ENCODE data around the gene CSPG4. TPM values are rescaled to one million over a fixed set of nuclear protein-coding genes. Genes with fewer than 3 reads are reported as not detected.
"Not testable (repeated sequence)": the region's sequence is repeated elsewhere in the genome, so short reads cannot be mapped to it uniquely, and the experiment has no call there.

The CSPG4 gene
- total RNA-seq, 1 donor from 2014 or later, result 9.1 TPM

GRCh38 chr15:75714195-75714594 is 1.5 kb upstream of the CSPG4 start:
- H3K4me1 ChIP-seq, result peaks cover 25% of the 10 kb centered on the region
- H3K36me3 ChIP-seq, result no peaks in the 10 kb centered on the region
- no peaks in the 10 kb centered on the region for H3K9me3 ChIP-seq (replicated peaks)
- no peak overlapping the region for H3K27ac ChIP-seq (replicated peaks)
- peaks cover 8% of the 10 kb centered on the region for H3K27me3 ChIP-seq (ENCODE audit: low read depth)
- intact Hi-C loops (cut with micrococcal nuclease), result no loop called here
- DNase-seq, result no peak
- no peak overlapping the region for H3K4me3 ChIP-seq
- TF ChIP-seq CTCF (IDR thresholded peaks at IDR 0.05; ENCODE audit: borderline replicate concordance), result no peak

- Histone ChIP-seq H3K27me3 (ENCODE audit: low read depth) (peaks cover 8% of the 10 kb centered on the region), H3K4me1 (peaks cover 33% of the 10 kb centered on the region), H3K4me3 (peak overlapping the region; percentile 66), H3K27ac (replicated peaks) (peak overlapping the region; percentile 74), H3K9me3 (replicated peaks) (no peaks in the 10 kb centered on the region), H3K36me3 (no peaks in the 10 kb centered on the region)
- intact Hi-C loops (cut with micrococcal nuclease), result no loop called here
- no peak for TF ChIP-seq CTCF (IDR thresholded peaks at IDR 0.05; ENCODE audit: borderline replicate concordance)
- no peak for DNase-seq
These were observed 769 bp upstream of the CSPG4 start for GRCh38 chr15:75713338-75713895.

- peak overlapping the region; percentile 30 for H3K27ac ChIP-seq (replicated peaks)
- H3K27me3 ChIP-seq (ENCODE audit: low read depth); H3K9me3 ChIP-seq (replicated peaks); intact Hi-C loops (cut with micrococcal nuclease); H3K36me3 ChIP-seq; DNase-seq: not testable (repeated sequence)
- peak overlapping the region; percentile 66 for H3K4me3 ChIP-seq
- peaks cover 44% of the 10 kb centered on the region for H3K4me1 ChIP-seq
These were observed 1.2 kb downstream of the CSPG4 start for GRCh38 chr15:75711495-75711894.

GRCh38 chr15:75710874-75711273 is 1.8 kb downstream of the CSPG4 start:
- intact Hi-C loops (cut with micrococcal nuclease); H3K27me3 ChIP-seq (ENCODE audit: low read depth); H3K9me3 ChIP-seq (replicated peaks); DNase-seq; H3K27ac ChIP-seq (replicated peaks); H3K36me3 ChIP-seq: not testable (repeated sequence)
- Histone ChIP-seq H3K4me3 (peak overlapping the region; percentile 44), H3K4me1 (peaks cover 48% of the 10 kb centered on the region)

GRCh38 chr15:75709458-75709857 is 3.2 kb downstream of the CSPG4 start:
- peak overlapping the region; percentile 81 for H3K27ac ChIP-seq (replicated peaks)
- H3K27me3 ChIP-seq (ENCODE audit: low read depth); intact Hi-C loops (cut with micrococcal nuclease); H3K36me3 ChIP-seq; H3K9me3 ChIP-seq (replicated peaks): not testable (repeated sequence)
- peak overlapping the region; percentile 44 for H3K4me3 ChIP-seq
- DNase-seq, result peak; percentile 83
- peaks cover 63% of the 10 kb centered on the region for H3K4me1 ChIP-seq

GRCh38 chr15:75706682-75706954 is 6.0 kb downstream of the CSPG4 start:
- intact Hi-C loops (cut with micrococcal nuclease), result no loop called here
- no peak for TF ChIP-seq CTCF (IDR thresholded peaks at IDR 0.05; ENCODE audit: borderline replicate concordance)
- DNase-seq, result no peak
- Histone ChIP-seq H3K4me1 (peaks cover 61% of the 10 kb centered on the region), H3K4me3 (no peak overlapping the region), H3K27me3 (ENCODE audit: low read depth) (no peaks in the 10 kb centered on the region), H3K27ac (replicated peaks) (peak overlapping the region; percentile 74), H3K36me3 (no peaks in the 10 kb centered on the region), H3K9me3 (replicated peaks) (no peaks in the 10 kb centered on the region)

- peak overlapping the region; percentile 74 for H3K27ac ChIP-seq (replicated peaks)
- DNase-seq, result no peak
- H3K9me3 ChIP-seq (replicated peaks), result no peaks in the 10 kb centered on the region
- H3K4me1 ChIP-seq, result peaks cover 66% of the 10 kb centered on the region
- no peak for TF ChIP-seq CTCF (IDR thresholded peaks at IDR 0.05; ENCODE audit: borderline replicate concordance)
- H3K36me3 ChIP-seq, result no peaks in the 10 kb centered on the region
- H3K4me3 ChIP-seq, result no peak overlapping the region
- H3K27me3 ChIP-seq (ENCODE audit: low read depth), result no peaks in the 10 kb centered on the region
- intact Hi-C loops (cut with micrococcal nuclease), result no loop called here
These were observed 6.6 kb downstream of the CSPG4 start for GRCh38 chr15:75705854-75706681.

GRCh38 chr15:75705375-75705774 is 7.3 kb downstream of the CSPG4 start:
- H3K27me3 ChIP-seq (ENCODE audit: low read depth); H3K9me3 ChIP-seq (replicated peaks); H3K36me3 ChIP-seq; intact Hi-C loops (cut with micrococcal nuclease); DNase-seq; H3K4me3 ChIP-seq: not testable (repeated sequence)
- peaks cover 73% of the 10 kb centered on the region for H3K4me1 ChIP-seq
- H3K27ac ChIP-seq (replicated peaks), result peak overlapping the region; percentile 74
